ENCODE data around the gene BHLHE41. TPM values are rescaled to one million over a fixed set of nuclear protein-coding genes. Genes with fewer than 3 reads are reported as not detected.

The BHLHE41 gene
- total RNA-seq, 1 experiment from 2014 or later, result 147 TPM

DNA sequence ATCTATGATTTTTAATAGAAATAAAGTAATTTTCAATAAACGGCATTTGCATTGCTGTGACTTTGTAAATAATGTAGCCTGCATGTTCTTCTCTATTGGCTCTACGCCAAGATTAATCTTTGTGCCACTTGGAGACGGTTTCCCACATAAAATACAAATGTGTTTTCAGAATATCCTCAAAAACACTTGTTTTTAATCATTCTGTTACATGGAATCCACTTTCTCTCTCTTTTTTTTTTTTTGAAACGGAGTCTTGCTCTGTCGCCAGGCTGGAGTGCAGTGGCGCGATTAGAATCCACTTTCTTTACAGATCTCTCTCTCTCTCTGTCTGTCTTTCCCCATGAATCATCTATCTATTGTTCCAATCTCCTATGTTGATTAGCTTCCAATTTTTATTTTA lies 47.7 kb upstream of the BHLHE41 start:
- TF ChIP-seq POLR2AphosphoS5 (IDR thresholded peaks at IDR 0.05; ENCODE audit: low read depth, low read length) (no peak), SIN3A (IDR thresholded peaks at IDR 0.05; ENCODE audit: borderline replicate concordance, insufficient read depth, low read depth, low read length) (no peak), TCF7L2 (IDR thresholded peaks at IDR 0.05; ENCODE audit: low read depth, low read length) (no peak)
- TF ChIP-seq, protein P1, sequence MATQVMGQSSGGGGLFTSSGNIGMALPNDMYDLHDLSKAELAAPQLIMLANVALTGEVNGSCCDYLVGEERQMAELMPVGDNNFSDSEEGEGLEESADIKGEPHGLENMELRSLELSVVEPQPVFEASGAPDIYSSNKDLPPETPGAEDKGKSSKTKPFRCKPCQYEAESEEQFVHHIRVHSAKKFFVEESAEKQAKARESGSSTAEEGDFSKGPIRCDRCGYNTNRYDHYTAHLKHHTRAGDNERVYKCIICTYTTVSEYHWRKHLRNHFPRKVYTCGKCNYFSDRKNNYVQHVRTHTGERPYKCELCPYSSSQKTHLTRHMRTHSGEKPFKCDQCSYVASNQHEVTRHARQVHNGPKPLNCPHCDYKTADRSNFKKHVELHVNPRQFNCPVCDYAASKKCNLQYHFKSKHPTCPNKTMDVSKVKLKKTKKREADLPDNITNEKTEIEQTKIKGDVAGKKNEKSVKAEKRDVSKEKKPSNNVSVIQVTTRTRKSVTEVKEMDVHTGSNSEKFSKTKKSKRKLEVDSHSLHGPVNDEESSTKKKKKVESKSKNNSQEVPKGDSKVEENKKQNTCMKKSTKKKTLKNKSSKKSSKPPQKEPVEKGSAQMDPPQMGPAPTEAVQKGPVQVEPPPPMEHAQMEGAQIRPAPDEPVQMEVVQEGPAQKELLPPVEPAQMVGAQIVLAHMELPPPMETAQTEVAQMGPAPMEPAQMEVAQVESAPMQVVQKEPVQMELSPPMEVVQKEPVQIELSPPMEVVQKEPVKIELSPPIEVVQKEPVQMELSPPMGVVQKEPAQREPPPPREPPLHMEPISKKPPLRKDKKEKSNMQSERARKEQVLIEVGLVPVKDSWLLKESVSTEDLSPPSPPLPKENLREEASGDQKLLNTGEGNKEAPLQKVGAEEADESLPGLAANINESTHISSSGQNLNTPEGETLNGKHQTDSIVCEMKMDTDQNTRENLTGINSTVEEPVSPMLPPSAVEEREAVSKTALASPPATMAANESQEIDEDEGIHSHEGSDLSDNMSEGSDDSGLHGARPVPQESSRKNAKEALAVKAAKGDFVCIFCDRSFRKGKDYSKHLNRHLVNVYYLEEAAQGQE (IDR thresholded peaks at IDR 0.05; ENCODE audit: insufficient read depth in 1 of 2, low read depth in 2 of 2, low read length in 1 of 2), result no peak
- TF ChIP-seq, protein P2, sequence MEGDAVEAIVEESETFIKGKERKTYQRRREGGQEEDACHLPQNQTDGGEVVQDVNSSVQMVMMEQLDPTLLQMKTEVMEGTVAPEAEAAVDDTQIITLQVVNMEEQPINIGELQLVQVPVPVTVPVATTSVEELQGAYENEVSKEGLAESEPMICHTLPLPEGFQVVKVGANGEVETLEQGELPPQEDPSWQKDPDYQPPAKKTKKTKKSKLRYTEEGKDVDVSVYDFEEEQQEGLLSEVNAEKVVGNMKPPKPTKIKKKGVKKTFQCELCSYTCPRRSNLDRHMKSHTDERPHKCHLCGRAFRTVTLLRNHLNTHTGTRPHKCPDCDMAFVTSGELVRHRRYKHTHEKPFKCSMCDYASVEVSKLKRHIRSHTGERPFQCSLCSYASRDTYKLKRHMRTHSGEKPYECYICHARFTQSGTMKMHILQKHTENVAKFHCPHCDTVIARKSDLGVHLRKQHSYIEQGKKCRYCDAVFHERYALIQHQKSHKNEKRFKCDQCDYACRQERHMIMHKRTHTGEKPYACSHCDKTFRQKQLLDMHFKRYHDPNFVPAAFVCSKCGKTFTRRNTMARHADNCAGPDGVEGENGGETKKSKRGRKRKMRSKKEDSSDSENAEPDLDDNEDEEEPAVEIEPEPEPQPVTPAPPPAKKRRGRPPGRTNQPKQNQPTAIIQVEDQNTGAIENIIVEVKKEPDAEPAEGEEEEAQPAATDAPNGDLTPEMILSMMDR (IDR thresholded peaks at IDR 0.05), result no peak
- DNase-seq (ENCODE audit: low read depth, low spot score) (no peak), ATAC-seq (no peak)
- Histone ChIP-seq H3K36me3 (ENCODE audit: control insufficient read depth, insufficient read depth, low read length) (no peaks in the 10 kb centered on the region), H3K27me3 (ENCODE audit: control insufficient read depth, insufficient read depth, low read length) (no peaks in the 10 kb centered on the region), H3K27ac (ENCODE audit: low read length) (no peak overlapping the region), H3K9me3 (ENCODE audit: control insufficient read depth, insufficient read depth, low read depth, low read length) (no peaks in the 10 kb centered on the region), H3K4me3 (ENCODE audit: low read depth in 2 of 2, low read length in 2 of 2) (no peak overlapping the region), H3K4me1 (ENCODE audit: control insufficient read depth, insufficient read depth, low read length) (no peaks in the 10 kb centered on the region)
- no TSS peak for BruUV-seq (replicated peaks)
- CTCF ChIA-PET, result no interaction called here
- in situ Hi-C loops (cut with HindIII; ENCODE audit: low pct_unique_long_range_greater_than_20kb, low sequenced_read_pairs), result no loop called here
- POLR2A ChIA-PET, result no interaction called here
- intact Hi-C loops (cut with micrococcal nuclease; ENCODE audit: unreplicated experiment), result no loop called here

DNA sequence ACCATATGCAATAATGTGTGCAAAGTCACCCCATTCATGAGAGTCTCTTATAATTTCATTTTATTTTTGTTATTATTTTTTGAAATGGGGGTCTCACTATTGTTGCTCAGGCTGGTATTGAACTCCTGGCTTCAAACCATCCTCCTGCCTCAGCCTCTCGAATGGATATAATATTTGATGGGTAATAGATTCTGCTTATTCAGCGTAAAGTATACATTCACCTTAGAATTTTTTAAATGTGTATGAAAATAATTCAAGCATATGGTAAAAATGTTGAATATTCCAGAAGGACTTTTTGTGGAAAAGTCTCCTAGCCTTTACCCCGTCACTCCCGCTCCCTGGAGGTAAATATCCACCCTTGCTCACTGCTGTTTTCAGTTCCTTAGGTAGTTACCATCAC lies 47.2 kb upstream of the BHLHE41 start:
- Histone ChIP-seq H3K4me1 (ENCODE audit: control insufficient read depth, insufficient read depth, low read length) (no peaks in the 10 kb centered on the region), H3K4me3 (ENCODE audit: low read depth in 2 of 2, low read length in 2 of 2) (no peak overlapping the region), H3K36me3 (ENCODE audit: control insufficient read depth, insufficient read depth, low read length) (no peaks in the 10 kb centered on the region), H3K9me3 (ENCODE audit: control insufficient read depth, insufficient read depth, low read depth, low read length) (no peaks in the 10 kb centered on the region), H3K27me3 (ENCODE audit: control insufficient read depth, insufficient read depth, low read length) (no peaks in the 10 kb centered on the region), H3K27ac (ENCODE audit: low read length) (no peak overlapping the region)
- ChIA-PET POLR2A (no interaction called here), CTCF (interaction anchor here (0.6 kb wide), 1 partner anchor 9 kb away, joined by 3 read pairs; no protein-coding TSS in a partner anchor)
- no peak for TF ChIP-seq TCF7L2 (IDR thresholded peaks at IDR 0.05; ENCODE audit: low read depth, low read length)
- TF ChIP-seq, protein P2 (IDR thresholded peaks at IDR 0.05), result no peak
- TF ChIP-seq SIN3A (IDR thresholded peaks at IDR 0.05; ENCODE audit: borderline replicate concordance, insufficient read depth, low read depth, low read length), result no peak
- no peak for TF ChIP-seq POLR2AphosphoS5 (IDR thresholded peaks at IDR 0.05; ENCODE audit: low read depth, low read length)
- TF ChIP-seq, protein P1 (IDR thresholded peaks at IDR 0.05; ENCODE audit: insufficient read depth in 1 of 2, low read depth in 2 of 2, low read length in 1 of 2), result no peak
- DNase-seq (ENCODE audit: low read depth, low spot score) (no peak), ATAC-seq (no peak)
- in situ Hi-C loops (cut with HindIII; ENCODE audit: low pct_unique_long_range_greater_than_20kb, low sequenced_read_pairs), result no loop called here
- no TSS peak for BruUV-seq (replicated peaks)
- intact Hi-C loops (cut with micrococcal nuclease; ENCODE audit: unreplicated experiment), result no loop called here

All from Panc1 (cell line).